DMS153 treated with DMSO at 0.1 percent for 48 hours (cell line): Measurements from ENCODE around the gene ZBED5.
"Not testable (repeated sequence)": the region's sequence is repeated elsewhere in the genome, so short reads cannot be mapped to it uniquely, and the experiment has no call there.

Experiments used
- DNase-seq: peaks from one replicate; lab custom pipeline; 2025; ENCODE audit not compliant: unreplicated experiment; lab: John Stamatoyannopoulos, UW

The ZBED5 gene

GRCh38 chr11:10844356-10844755 lies 13.5 kb downstream of the ZBED5 start:
- DNase-seq, result no peak

- no peak for DNase-seq
Measured at GRCh38 chr11:10838881-10839280, 19.0 kb downstream of the ZBED5 start.

DNA sequence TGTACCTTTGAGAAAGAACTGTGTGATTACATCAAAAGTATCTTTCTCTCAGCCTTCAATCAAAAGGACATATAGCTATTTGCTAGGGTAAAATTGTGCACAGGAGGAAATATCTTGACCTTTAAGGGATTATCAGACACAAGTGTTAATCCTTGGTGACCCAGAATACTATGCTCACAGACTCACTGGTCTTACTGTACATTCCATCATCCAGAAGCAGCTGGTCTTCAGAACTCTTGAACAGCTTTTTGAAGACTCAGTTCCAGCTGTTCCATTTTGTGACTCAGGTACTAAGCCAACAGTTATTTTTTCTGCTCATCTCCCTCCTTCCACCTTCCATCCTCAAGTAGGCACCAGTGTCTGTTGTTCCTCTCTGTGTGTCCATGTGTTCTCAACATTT lies 19.8 kb downstream of the ZBED5 start:
- no peak for DNase-seq

DNA sequence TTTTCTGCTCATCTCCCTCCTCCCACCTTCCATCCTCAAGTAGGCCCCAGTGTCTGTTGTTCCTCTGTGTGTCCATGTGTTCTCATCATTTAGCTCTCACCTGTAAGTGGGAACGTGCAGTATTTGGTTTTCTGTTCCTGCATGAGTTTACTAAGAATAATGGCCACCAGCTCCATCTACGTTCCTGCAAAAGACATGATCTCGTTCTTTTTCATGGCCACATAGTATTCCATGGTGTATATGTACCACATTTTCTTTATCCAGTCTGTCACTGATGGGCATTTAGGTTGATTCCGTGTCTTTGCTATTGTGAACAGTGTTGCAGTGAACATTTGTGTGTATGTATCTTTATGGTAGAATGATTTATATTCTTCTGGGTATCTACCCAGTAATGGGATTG lies 21.0 kb downstream of the ZBED5 start:
- not testable (repeated sequence) for DNase-seq

- no peak for DNase-seq
Measured at GRCh38 chr11:10829139-10829538, 28.7 kb downstream of the ZBED5 start.

GRCh38 chr11:10828402-10828801 lies 29.5 kb downstream of the ZBED5 start:
- no peak for DNase-seq

GRCh38 chr11:10824888-10825287 lies 33.0 kb downstream of the ZBED5 start:
- no peak for DNase-seq

DNA sequence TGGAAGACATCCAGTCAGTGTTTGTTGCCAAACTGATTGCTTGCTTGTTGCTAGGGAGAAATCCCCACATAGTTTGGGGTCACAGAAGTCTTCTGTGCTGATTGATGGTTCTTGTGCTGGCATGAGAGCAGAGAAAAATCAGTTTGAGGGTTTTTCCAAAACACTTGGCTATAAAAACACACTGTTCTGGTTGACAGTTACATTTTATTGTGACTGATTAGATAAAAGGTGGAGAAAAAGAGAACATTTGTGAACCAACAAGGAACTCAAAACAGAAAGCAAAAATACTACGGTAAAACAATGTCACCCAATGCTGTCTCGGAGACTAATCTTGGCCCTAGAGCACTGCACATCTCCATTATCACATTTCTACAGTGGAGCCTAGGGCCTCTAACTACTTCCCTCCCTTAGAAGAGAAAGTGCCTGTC lies 34.7 kb downstream of the ZBED5 start:
- DNase-seq, result no peak

DNA sequence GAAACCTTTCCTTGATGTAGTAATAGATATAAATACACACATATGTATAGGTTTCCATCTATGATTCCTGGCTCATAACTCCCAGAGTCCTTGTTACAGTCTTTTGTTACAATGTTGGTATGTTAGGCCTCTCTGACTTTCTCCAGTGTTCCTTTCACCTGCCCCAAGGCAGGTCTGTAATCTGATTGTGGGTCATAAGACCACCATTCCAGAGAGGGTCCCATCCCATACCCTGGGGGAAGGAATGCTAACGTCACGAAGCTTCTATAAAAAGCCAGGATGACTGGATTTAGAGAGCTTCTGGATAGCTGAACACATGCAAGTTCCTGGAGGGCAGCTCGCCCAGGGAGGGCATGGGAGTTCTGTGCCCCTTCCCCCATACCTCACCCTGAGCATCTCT lies 35.4 kb downstream of the ZBED5 start:
- DNase-seq, result not testable (repeated sequence)

- no peak for DNase-seq
Measured at GRCh38 chr11:10818594-10818993, 39.3 kb downstream of the ZBED5 start.

DNA sequence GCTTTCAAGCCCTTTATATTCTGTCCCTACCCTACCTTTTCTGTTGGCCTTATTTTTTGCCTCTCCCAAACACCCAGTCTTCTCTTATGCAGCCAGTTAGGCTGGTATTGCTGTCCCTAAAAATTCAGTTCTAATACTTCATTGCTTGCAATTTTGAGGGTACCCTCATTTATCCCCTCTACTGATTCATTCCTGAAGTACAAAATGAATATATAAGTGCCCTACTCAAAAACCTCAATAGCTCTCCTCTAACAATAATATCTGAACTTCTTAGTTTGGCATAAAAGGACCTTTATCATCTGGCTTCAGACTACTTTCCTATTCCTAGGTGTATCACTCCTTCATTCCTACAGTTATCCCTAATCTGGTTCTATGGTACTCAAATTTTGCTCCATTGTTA lies 43.9 kb downstream of the ZBED5 start:
- no peak for DNase-seq

- no peak for DNase-seq
Measured at GRCh38 chr11:10809373-10810160, 48.3 kb downstream of the ZBED5 start.

GRCh38 chr11:10808553-10809372 lies 49.1 kb downstream of the ZBED5 start, which contains the start of gene EIF4G2:
Gene EIF4G2 (minus strand): TSS chr11:10808926.
- peak; percentile 98 for DNase-seq

GRCh38 chr11:10808235-10808552 lies 49.7 kb downstream of the ZBED5 start:
- DNase-seq, result no peak

GRCh38 chr11:10807493-10808234 lies 50.2 kb downstream of the ZBED5 start:
- DNase-seq, result no peak

- DNase-seq, result no peak
Measured at GRCh38 chr11:10806206-10806605, 51.6 kb downstream of the ZBED5 start.

DNA sequence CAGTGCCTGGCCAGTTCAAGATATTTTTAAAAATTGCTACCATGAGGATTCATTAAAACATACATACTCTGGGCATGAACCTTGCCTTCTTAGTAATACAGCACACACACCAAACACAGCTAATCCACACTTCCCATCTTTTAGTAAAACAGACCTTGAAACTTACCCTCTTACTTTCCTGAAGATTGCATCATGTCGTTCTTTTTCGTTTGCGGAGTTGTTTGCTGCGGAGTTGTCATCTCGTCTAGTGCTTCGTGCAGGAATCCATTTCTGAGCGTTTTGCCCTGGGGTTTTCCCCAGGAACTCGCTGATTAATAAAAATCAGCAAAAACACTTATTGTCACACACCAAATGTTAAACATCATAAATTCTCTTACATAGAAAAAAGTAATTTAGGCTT lies 52.1 kb downstream of the ZBED5 start:
- no peak for DNase-seq

GRCh38 chr11:10803676-10804075 lies 54.2 kb downstream of the ZBED5 start:
- DNase-seq, result no peak
